Embryonic facial prominence (tissue), 1 donor: ENCODE measurements around the gene ARHGEF33.
"Not testable (repeated sequence)": the region's sequence is repeated elsewhere in the genome, so short reads cannot be mapped to it uniquely, and the experiment has no call there.

Experiments
- DNase-seq: peaks from one replicate; pipeline ENCODE4 v3.0.0-alpha.2; 2016; ENCODE audit errors: extremely low spot score

ARHGEF33 gene

GRCh38 chr2:38909872-38910271 lies 20.2 kb downstream of the ARHGEF33 start:
- no peak for DNase-seq

GRCh38 chr2:38911191-38911590 lies 21.5 kb downstream of the ARHGEF33 start:
- DNase-seq, result no peak

GRCh38 chr2:38912619-38913018 lies 22.9 kb downstream of the ARHGEF33 start:
- no peak for DNase-seq

GRCh38 chr2:38922389-38922788 lies 32.7 kb downstream of the ARHGEF33 start:
- no peak for DNase-seq

GRCh38 chr2:38922902-38923301 lies 33.2 kb downstream of the ARHGEF33 start:
- no peak for DNase-seq

- no peak for DNase-seq
Observed at GRCh38 chr2:38925982-38926381, 36.3 kb downstream of the ARHGEF33 start.

GRCh38 chr2:38930600-38930999 lies 40.9 kb downstream of the ARHGEF33 start:
- DNase-seq, result no peak

- no peak for DNase-seq
Observed at GRCh38 chr2:38932586-38932985, 42.9 kb downstream of the ARHGEF33 start.

GRCh38 chr2:38933653-38934052 lies 44.0 kb downstream of the ARHGEF33 start:
- no peak for DNase-seq

GRCh38 chr2:38934742-38935141 lies 45.1 kb downstream of the ARHGEF33 start:
- no peak for DNase-seq

GRCh38 chr2:38935568-38936172 lies 46.0 kb downstream of the ARHGEF33 start:
- DNase-seq, result no peak

- not testable (repeated sequence) for DNase-seq
Observed at GRCh38 chr2:38936516-38936915, 46.8 kb downstream of the ARHGEF33 start.

- DNase-seq, result no peak
Observed at GRCh38 chr2:38937548-38937947, 47.9 kb downstream of the ARHGEF33 start.

GRCh38 chr2:38940746-38941145 lies 51.1 kb downstream of the ARHGEF33 start:
- DNase-seq, result no peak

- DNase-seq, result no peak
Observed at GRCh38 chr2:38943784-38944183, 54.1 kb downstream of the ARHGEF33 start.

- no peak for DNase-seq
Observed at GRCh38 chr2:38945372-38945771, 55.7 kb downstream of the ARHGEF33 start.

GRCh38 chr2:38945911-38946310 lies 56.2 kb downstream of the ARHGEF33 start:
- DNase-seq, result no peak

- DNase-seq, result no peak
Observed at GRCh38 chr2:38947241-38948239, 57.9 kb downstream of the ARHGEF33 start.

GRCh38 chr2:38948387-38948882 lies 58.8 kb downstream of the ARHGEF33 start:
- DNase-seq, result no peak

GRCh38 chr2:38948995-38949394 lies 59.3 kb downstream of the ARHGEF33 start:
- DNase-seq, result no peak

- no peak for DNase-seq
Observed at GRCh38 chr2:38951766-38952165, 62.1 kb downstream of the ARHGEF33 start.

- DNase-seq, result no peak
Observed at GRCh38 chr2:38957972-38958371, 68.3 kb downstream of the ARHGEF33 start.

- no peak for DNase-seq
Observed at GRCh38 chr2:38959466-38959865, 69.8 kb downstream of the ARHGEF33 start.
